Activated T-cell treated with anti-CD3 and anti-CD28 coated beads for 4 hours (primary cell): ENCODE results near the gene NFX1.
"Not testable (repeated sequence)": the region's sequence is repeated elsewhere in the genome, so short reads cannot be mapped to it uniquely, and the experiment has no call there.

ENCODE experiments used
- DNase-seq: peaks from one replicate; pipeline ENCODE4 v3.0.0-alpha.2; 2020

The NFX1 gene

DNA sequence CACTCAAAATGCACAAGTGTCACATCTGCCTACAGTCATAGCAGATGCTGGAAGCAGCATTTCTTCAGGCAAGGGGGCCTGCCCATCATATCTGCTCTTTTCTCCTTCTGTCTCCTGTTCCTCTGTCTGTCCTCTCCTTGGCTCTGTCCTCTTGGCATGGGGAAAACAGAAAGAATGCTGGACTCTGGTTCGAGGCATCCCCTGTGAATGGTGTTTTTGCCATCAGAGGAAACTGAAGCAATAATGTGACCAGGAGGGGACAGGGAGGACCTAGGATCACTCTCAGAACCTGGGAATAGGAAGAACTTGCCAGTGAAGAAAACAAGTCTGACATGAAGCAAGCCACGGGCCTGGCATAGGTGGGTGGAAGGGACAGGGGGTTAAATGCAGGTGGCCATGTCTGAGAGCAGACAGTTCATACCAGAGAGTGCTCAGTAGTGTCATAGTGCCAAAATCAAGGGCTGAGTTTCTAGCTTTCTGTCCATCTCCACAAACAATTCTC lies 76.7 kb downstream of the NFX1 start:
- no peak for DNase-seq

DNA sequence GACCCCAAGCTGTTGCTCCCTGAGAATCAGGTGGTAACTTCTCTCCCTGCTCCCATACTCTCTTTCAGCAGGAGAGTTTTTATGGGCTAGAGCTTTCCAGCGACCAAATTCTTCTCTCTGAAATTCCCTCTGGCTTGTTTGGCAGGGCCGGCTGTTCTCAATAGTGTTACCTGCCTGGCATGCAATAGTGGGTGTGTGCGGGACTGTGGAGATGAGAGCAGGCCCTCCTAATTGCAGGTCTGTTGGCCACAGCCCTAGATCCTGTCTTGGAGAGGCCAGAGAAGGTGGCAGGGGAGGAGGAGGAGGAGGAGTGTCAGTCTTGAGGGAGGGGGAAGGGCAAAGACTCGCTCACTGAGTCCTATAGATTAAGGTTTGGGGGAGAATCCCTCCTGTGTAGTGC lies 82.6 kb downstream of the NFX1 start:
- no peak for DNase-seq

DNA sequence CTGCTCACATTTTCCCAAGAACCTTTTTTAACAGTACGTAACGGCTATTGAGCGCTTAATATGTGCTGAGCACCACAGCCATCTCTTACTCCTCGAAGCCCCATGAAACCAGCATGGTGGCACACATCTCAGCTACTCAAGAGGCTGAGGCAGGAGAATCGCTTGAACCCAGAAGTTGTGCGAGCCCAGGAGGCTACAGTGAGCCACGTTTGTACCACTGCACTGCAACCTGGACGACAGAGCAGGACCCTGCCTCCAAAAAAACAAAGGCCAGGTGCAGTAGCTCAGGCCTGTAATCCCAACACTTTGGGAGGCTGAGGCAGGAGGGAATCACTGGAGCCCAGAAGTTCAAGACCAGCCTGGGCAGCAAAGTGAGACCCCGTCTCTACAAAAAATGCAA lies 83.9 kb downstream of the NFX1 start:
- no peak for DNase-seq

DNA sequence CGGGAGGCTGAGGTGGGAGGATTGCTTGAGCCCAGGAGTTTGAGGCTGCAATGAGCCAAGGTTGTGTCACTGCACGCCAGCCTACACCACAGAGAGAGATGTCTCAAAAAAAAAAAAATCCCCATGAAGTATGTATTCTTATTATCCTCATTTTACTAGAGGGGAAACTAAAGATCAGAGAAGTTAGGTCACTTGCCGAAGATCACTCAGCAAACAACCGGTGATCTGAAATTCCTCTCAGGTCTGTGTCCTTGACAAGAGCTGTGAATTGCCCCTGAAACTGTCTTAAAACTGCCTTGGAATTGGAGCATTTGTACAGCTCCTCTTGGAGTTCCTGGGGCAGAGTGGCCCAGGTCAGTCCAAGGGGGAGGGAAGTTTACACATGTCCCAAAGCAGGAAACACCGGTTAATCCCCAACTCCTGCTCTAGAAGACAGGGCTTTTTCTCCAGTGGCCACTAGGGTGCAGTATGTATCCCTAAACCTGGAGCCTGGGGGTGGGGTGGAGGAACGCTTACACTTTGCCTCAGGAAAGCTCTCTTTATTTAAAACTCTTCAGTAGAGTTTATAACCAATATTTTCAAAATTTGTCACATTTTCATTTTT lies 84.4 kb downstream of the NFX1 start:
- DNase-seq = peak; percentile 57

- DNase-seq = no peak
Observed at GRCh38 chr9:33375238-33375840, 85.0 kb downstream of the NFX1 start.

GRCh38 chr9:33375841-33376321 lies 85.6 kb downstream of the NFX1 start:
- DNase-seq = no peak

DNA sequence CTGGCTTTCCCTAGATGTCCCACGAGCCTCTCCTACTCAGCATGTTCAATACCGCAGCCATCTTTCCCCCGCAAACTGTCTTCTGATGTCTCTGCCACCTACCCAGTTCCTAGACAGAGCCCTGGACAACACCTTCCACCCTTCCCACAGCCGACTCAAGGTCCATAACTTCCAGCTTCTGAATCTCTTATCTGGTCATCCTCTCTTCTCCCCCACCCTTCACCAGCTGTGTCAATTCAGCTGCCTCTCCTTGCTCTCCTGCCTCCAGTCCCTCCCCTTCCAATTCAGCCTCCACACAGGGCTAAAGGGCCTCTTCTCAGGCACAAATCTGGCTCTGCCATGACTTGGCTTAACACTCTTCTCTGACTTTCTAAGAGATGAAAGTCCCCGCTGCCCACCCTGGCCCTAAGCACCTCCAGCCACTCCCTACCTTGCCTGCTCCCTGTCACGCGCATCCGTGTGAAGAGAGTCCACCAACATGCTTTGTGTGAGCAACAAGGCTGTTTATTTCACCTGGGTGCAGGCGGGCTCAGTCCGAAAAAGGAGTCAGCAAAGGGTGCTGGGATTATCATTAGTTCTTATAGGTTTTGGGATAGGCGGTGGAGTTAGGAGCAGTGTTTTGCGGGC lies 86.9 kb downstream of the NFX1 start:
- DNase-seq = no peak

GRCh38 chr9:33378121-33378795 lies 87.9 kb downstream of the NFX1 start:
- DNase-seq = no peak

- no peak for DNase-seq
Observed at GRCh38 chr9:33379666-33380389, 89.5 kb downstream of the NFX1 start.

DNA sequence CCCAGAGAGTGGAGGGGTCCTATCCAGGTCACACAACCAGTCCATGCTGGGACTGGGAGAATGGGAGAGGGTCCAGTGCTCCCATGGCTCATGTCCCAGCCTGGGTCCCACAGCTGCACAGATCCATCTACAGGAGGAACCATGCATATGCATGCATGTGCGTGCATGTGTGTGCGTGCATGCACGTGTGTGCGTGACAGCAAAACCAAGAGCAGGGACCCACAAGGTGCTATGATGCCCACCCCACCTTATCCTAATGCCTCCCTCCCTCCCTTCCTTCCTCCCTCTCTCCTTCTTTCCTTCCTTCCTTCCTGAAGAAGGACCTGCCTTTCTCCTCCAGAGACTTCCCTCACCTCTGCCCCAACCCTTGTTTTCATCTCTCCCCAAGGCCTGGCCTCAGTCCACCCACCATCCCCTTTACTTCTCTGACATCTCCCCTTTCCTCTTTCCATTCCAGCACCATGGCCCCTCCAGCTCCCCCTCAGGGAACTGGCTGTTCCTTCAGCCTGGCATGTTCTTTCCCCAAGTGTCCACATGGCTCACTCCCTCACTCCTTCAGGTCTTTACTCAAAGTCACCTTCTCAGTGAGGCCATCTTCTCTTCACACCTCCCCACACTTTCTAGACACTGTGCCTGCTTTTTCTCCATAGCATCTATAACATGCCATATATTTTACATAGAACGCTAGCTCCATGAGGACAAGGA lies 90.2 kb downstream of the NFX1 start:
- DNase-seq = no peak

- DNase-seq = no peak
Observed at GRCh38 chr9:33381231-33381791, 91.0 kb downstream of the NFX1 start.

- not testable (repeated sequence) for DNase-seq
Observed at GRCh38 chr9:33382397-33382796, 92.1 kb downstream of the NFX1 start.

DNA sequence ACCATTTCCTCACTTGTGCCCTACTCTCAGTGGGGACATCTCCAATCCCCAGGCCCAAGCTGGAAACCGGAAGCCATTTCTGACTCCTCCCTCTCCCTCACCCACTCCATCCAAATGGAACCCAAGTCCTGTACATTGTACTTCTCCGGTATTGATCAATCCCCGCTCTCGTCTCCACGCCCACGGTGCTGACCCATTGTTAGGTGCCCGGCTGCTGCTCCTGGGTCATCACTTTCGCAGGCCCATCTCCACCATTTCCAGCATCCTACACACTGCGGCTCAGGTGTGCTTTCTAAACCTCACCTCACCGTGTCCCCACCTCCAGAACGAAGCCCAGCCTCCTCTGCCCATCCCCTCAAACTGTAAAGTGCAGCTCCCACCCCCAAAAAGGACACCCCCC lies 93.1 kb downstream of the NFX1 start:
- DNase-seq = not testable (repeated sequence)

DNA sequence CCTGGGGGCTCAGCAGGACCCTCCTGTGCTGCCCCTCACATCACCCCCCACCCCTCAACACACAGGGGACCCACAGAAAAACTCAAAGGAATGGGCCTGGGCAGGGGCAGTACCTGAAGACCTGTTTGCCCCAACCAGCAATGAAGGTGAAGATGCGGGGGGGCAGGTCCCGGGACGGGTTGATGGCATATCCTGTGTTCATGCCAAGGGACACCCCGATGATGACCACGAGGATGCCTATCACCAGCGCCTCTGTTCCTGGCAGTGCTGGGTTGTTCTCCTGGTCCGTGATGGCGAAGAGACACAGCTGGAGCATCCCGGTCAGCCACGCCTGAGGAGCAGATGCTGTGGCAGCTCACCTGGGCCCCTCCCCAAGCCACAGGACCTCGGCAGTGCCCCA lies 95.2 kb downstream of the NFX1 start:
- DNase-seq = not testable (repeated sequence)

DNA sequence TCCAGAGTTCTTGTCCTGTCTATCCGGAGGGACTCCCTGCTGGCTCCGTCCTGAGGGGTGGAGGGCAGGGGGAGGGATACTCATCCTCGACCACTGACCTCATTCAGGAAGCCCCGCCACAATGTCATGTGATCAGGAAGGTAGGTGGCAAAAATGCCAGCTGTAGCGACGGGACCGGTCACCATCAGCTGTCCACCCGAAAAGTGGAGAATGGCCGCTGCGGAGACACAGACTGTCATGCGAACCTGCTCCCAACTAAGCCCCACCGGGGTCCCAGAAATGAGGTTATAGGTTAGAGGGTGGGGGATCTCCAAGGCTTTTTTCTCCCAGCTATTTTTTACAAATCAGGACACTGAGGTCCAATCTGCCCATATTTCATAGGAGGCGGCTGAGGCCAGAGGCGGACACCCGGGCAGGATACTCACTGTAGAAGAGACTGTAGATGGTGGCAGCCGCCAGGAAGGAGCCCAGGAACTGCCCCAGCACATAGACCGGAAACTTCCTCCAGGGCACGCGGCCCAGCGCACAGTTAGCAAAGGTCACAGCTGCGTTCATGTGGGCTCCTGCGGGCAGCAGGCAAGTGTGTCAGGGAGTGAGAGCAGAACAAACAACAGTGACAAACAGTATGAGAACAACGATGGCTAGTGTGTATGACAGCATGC lies 95.8 kb downstream of the NFX1 start:
- not testable (repeated sequence) for DNase-seq

DNA sequence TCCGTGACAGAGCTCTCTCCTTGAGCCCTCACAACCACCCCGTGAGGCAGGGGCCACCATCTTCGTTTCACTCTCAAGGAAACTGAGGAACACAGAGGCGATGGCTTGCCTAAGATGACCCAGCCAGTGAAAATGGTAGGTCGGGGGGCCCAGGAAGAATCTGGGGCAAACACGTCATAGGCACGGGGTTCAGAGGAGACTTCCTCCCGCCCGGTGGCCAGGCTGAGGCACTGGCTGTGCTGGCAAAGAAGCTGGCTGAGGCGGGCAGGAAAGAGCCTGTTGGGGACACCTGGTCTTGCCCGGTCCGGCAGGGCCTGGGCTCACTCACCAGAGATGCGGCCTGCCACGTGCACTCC lies 96.3 kb downstream of the NFX1 start:
- not testable (repeated sequence) for DNase-seq

- not testable (repeated sequence) for DNase-seq
Observed at GRCh38 chr9:33386998-33387397, 96.7 kb downstream of the NFX1 start.

GRCh38 chr9:33388110-33388994 lies 98.0 kb downstream of the NFX1 start:
- DNase-seq = no peak

GRCh38 chr9:33391111-33391771 lies 100.9 kb downstream of the NFX1 start:
- not testable (repeated sequence) for DNase-seq

DNA sequence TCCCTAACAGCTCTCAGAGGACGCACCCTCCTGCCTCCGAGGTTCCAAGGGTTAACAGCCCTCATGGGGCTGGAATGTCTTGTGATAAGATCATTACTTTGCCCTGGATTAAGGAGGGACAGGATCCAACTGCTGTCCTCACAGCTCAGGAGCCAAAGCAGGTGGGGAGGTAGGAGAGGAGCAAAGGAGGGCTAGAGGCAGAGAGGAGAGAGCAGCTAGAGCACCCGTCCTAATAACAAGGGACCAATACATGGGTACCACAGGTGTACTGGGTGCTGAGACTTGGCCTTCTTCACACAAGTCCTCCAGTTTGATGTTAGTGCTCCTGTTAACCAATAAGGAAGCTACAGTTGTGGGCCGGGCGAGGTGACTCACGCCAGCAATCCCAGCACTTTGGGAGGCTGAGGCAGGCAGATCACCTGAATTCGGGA lies 102.3 kb downstream of the NFX1 start:
- not testable (repeated sequence) for DNase-seq
